Fibroblast of peridontal ligament (primary cell): ENCODE measurements around the gene FAM53B.
"Not testable (repeated sequence)": the region's sequence is repeated elsewhere in the genome, so short reads cannot be mapped to it uniquely, and the experiment has no call there.

Experiments
- DNase-seq: peaks from one replicate; pipeline ENCODE4 v3.0.0-alpha.2; 2010; ENCODE audit errors: extremely low read depth

The FAM53B gene

DNA sequence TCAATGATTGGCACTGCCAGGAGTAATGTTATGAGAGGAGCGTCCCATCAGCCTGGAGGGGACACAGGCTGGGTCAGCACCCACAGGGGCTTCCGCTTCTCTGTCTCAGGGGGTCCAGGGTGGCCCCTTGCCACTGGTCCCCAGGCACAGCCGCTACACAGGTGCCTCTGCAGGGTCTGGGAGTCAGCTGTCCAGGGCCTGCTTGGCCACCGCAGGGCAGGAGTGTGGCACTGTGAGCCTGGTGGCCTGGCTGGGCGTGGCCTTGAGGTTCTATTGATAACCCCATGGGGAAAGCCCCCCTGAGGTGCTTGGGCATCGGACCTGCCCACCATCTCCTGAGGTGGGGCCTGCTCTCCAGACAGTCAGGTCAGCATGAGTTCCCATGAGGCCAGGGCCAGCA lies 146.0 kb downstream of the FAM53B start:
- no peak for DNase-seq

DNA sequence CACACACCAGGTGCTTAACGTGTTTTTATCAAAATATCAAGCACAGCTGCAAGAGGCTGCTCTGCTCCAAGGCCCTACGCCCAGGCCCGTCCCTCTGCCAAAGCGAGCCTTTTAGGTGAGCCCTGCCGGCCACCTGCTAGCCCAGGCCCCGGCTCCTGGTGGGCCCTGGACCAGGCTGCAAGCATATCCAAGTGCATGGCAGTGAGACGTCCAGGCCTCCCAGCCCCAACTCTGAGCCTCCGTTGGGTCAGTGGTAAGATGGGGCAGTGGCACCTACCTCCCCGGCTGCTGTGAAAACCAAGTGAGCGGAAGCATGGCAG lies 146.4 kb downstream of the FAM53B start:
- no peak for DNase-seq

DNA sequence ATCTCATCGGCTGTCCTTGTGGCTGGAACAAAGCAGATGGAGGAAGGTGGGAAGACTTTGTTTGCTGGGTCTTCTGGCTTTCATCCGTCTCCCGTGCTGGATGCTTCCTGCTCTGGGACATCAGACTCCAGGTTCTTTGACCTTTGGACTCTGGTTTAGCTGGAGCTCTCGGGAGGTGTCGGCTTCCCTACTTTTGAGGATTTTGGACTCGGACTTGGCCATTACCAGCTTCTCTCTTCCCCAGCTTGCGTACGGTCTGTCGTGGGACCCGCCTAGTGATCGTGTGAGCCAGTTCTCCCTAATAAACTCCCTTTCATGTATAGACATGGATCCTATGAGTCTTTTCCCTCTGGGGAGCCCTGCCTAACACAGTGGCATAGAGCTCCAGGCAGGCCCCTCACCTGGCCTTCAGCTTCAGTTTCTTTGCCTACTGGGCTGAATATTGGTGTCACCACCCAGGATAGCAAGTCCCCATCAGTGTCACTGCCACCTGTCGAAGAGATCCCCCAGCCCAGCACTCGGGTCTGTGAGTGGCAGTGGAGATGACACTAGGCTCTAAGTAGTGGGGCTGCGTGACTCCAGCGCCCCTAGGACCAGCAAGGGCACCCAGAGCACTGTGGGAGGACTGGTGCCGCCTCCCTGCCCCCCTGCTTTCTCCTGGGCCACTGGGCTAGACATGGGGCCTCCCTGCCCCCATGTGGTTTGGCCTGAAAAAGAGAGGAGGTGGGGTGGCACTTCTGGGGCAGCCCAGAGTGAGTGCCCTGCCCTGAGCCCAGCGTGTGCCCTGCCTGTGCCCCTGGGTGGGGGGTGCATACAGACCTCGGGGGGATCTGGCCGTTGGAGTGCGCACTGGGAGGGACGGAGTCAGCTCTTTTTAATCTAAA lies 147.0 kb downstream of the FAM53B start:
- DNase-seq, result no peak

DNA sequence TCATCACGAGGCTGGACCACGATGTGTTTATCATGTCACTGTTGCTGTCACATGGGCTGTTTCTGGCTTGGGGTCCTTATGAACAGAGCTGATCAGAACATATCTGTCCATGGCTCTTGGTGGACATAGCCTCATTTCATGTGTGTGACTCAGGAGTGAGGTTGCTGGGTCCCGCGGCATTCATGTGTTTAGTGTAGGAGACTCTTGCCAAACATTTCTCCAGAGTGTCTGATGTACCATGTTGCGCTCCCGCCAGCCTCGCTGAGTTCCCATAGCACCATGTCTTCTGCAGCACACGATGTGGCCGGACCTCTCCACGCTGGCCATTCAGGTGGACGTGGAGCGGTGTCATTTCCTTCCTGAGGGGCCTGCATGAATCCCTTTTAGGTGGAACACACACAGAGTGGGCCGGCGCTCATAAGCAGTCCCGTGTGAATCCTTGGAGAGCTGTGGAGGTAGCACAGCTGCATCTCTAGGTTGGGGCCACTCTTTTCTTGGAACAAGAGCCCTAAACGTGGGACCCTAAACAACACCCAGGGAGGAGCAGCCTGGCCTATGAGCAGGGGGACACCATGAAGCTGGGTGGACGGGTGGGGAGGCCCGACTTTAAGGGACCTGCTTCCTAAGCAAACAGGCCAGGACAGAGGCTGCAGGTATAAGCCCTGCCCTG lies 147.9 kb downstream of the FAM53B start:
- DNase-seq, result no peak

DNA sequence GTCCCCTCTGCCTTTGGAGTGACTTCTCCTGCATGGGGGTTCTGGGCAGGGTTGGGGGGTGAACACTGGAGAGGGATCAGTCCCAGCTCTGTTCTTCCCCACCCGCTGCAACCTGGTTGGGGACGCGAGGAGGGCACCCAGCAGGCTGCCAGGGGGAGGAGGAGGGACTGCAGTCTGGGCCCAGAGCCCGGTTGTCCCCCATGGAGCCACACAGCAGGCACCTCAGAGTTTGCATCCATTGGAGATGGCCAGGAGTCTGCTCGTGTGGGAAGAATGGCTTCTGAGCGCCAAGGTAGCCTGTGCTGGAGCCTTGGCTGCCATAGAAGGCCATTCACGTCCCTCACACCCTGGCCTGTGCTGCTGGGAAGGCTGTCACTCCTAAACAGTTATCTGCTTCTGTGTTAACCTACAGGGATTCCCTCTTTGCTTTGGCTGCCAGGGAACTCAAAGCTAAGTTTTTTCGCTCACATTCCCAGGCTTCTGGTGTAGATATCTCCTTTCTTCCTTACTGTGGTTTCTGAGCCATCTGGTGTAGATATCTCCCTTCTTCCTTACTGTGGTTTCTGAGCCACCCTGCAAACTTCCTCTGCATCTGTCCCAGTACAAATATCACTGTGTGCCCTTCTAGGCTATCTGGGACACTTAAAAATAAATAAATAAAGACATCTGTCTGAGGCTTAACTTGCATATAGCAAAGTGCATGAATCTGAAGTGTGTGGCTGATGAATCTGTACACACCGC lies 148.9 kb downstream of the FAM53B start:
- DNase-seq, result no peak

DNA sequence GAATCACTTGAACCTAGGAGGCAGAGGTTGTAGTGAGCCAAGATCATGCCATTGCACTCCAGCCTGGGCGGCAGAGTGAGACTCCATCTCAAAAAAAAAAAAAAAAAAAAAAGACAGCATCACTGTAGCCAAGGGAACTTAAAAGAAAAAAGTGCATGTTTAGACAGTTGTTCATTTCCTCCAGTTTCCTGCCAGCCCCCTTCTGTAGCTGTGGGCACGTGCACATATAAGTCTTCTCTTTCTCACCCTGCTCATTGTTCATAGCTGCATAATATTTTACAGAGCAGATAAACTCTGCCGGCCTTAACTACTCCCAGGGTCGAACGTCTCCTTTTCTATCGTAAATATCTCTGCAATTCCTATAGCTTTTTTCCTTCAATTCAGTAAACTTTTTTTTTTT lies 149.9 kb downstream of the FAM53B start:
- no peak for DNase-seq

DNA sequence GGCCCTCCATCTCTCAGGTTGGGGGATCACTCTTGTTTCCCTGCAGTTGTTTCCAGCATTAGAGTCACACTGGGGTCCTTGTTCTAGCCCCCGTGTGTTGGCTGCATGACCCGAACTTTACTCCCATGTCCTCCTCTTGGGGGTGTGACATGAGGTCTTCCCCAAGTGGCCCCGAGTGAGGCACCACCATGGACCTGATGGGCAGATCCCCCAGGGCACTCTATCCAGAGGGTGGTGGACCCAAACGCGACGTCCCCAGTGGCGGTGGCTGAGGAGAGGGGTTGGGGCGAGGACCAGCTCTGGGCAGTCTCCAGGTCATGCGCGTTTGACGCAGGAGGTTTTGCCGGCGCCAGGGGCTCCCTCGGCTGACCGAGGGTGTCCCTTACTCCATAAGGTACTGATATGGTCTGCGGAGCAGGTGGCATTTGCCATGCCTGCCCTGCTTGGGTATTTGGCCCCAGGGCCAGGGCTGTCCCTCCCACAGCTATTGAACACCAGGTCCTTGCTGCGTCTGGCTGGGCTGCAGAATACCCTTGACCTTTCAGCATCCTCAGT lies 150.7 kb downstream of the FAM53B start:
- DNase-seq, result no peak

DNA sequence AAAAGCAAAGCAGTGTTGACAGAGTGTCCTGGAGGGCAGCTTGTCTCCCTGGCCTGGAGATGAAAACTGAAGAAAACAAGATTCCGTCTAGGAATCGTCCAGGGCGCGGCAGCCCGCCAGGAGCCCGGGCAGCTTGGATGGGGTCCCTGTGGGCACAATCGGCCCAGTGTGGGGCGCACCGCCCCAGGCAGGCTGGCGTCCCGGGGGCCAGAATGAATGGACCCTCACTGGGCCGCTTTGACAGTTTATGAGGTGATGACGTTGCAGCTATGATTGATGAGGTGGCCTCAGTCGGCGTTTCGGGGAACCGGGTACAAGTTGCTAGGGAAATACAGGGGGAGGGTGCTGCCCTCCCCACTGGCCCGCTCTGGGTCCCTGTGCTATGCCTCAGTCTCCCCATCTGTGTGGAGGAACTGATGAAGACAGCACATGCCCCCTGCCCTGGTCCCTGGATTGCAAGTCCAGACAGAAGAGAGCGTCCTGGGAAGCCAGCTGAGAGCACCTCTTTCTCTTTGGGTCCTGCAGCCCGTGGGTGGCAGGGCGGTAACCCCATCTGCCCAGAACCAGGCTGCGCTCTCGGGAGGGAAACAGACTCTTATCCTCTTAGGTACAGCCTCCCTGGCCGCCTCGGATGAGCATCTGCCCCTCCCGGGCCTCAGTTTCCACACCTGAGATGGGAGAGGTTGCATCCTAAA lies 151.3 kb downstream of the FAM53B start:
- DNase-seq, result no peak

DNA sequence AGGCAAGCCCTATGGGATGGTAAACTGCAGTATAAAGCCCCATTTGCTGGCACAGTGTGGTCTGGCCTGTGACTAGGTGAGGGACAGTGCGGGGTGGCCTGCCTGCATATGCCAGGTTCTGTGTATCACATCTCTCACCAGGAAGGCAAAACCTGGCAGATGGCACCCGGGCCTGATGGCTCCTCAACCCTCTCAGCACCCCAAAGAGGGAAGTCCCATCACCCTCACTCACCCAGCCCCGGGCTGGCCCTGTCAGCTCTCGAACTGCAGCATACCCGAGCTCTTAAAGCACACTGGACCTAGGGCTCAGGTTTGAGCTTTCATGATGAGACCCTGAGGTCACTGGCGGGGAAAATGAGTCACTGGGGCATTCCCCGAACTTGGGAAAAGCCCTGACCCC lies 152.1 kb downstream of the FAM53B start:
- no peak for DNase-seq

DNA sequence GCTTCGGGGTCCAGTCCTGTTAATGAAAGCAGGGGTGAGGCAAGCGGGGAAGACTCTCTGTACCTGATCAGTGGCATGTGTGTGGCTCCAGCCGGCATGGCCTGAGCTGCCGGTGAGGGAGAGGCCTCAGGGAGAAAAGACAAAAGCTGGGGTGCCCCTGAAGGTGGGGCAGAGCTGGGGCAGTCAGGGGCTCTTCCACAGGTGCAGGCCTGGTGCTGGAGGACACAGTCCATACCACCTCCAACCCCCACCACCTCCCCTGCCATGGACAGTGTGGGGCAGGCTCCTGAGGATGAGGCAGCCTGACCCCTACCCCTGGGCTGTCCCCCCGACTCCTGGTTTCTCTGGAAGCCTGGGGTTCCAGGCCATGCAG lies 153.1 kb downstream of the FAM53B start:
- DNase-seq, result no peak

DNA sequence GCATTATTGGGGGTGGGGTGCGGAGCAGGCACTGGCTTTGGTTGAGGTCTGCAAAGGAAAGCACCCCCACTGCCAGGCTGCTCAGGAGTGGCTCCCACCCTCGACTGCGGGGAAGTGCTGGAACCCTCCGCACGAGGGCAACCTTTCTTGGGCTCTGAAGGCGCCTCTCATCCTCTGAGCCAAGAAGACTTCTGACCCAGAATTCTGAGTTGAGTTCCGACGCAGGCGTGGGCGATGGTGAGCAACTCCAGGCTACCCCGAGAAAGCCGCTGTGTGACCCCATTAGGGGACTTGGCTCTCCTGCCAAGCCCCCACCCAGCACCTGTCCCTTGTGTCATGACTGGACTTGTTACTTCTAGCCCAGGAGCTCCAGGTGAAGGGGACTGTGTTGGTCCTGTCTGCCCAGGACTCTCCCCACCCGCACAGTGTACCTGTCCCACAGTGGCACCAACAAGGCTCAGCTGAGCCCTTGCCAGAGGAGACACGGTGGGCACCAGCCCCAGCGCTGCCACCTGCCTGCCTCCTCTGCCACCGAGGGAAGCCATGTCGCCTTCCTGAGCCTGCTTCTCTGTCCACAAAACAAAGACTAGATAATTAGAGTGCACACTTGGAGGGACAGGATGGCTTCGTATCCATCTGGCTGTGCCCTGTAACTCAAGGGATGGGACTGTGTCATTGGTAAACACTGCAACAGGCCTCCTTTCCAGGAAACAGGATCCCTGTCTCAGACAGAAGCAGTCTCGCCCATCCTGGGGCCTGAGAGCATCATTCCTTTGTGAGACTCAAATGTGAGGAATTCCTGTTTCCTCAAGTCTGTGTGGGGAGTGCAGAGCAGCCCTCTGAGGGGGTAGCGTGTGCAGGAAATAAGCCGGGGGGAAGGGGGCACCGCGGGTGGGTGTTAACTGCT lies 153.7 kb downstream of the FAM53B start:
- DNase-seq, result no peak

DNA sequence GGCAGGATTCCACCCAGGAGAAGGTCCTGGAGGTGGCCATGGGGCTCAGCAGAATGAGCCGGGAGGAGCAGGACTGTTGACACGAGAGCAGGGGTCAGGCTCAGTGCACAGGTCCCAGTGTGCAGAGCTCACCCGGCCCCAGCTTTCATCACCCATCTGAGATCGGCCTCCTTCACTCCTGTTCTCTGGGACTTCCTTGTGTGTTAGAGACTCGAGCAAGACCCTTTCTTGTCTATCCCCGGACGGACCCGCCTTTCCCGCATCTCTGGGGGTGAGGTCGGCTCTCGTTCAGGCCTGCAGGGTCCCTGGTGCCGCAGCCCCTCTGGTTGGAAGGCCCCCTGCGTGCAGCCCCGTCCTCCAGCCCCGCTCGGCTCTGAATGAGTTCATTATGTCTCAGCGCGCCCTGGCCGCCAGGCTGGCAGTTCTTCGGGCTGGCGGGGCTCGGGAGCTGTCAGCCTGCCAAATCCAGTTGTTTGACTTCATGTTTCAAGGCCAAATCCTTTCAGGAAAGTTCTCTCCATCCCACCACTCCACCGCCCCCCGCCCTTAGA lies 154.6 kb downstream of the FAM53B start:
- peak; percentile 3 for DNase-seq

DNA sequence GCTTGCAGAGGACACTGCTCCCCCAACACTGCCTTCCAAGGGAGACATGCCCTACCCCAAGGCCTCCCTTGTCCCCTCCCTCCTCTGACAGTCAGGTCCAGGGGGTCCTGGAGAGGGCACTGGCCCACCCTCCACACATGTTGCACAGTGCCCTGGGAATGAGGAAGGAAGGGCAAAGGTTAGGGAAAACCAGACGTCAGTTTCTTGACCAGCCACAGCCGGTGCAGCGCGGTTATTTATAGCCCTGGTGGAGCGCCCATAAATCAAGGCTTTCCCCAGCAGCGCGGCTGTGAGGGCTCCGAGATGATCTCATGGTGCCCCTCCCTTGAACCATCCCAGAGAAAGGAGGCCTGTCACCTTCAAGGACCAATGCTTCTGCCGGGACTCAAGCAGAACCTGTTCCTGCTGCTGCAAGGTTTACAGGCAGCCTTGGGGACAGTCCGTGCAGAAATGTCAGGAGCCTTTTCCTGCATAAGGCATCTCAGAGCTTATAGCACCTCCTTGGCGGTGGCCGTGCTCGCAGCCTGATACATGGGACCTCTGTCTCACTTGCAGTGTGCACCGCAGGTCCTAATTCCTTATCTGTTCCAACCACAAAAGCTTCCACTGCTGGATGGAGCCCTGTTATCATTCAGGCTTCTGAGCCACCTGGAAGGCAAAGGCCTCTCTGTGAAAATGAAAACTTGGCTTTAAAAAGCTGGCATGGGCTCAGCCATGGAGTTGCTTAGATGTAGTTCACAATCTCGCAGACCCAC lies 155.3 kb downstream of the FAM53B start:
- DNase-seq, result no peak

DNA sequence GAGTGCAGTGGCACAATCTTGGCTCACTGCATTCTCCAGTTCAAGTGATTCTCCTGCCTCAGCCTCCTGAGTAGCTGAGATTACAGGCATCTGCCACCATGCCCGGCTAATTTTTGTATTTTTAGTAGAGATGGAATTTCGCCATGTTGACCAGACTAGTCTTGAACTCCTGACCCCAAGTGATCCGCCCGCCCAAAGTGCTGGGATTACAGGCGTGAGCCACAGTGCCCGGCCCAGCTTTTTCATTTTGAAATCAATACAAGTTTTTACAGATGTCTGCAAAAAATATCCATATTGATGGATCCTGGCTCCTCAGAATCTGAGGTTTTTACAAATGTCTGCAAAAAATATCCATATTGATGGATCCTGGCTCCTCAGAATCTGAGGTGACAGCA lies 155.8 kb downstream of the FAM53B start:
- not testable (repeated sequence) for DNase-seq

DNA sequence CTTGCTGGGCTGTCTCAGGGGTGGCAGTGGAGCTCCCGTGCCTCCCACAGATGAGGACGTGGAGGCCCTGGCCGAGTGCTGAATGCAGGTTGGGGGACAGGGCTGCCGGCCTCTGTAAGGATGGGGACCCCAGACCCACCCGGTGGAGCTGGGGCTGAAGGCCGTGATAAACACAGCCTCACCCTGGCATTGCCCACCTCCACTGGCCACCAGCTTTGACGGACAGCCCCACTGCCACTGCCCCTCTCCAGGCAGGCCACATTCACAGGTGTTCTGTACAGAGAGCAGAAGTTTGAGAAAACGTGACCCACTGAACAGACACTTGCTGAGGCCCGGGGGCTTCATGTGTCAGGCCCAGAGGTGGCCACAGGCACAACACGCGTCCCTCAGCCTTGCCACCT lies 156.4 kb downstream of the FAM53B start:
- DNase-seq, result no peak

DNA sequence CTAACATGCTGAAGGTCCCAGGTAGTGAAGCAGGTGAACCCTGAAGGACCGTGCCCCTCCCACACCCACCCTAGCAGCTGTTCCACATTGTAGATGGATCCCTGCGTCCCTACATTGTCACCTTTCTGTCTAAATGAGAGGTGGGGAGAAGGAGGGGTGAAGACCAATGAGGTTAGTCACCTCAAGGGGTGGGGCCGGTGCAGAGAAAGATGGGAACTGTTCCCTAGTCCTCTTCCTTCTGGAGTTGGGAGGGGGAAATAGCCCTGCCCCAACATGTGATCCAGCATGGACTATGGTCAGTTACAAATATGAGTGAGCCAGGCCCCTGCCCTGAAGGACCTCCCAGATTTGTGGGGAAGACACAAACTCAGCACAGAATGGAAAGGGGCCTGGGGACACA lies 158.0 kb downstream of the FAM53B start:
- no peak for DNase-seq

DNA sequence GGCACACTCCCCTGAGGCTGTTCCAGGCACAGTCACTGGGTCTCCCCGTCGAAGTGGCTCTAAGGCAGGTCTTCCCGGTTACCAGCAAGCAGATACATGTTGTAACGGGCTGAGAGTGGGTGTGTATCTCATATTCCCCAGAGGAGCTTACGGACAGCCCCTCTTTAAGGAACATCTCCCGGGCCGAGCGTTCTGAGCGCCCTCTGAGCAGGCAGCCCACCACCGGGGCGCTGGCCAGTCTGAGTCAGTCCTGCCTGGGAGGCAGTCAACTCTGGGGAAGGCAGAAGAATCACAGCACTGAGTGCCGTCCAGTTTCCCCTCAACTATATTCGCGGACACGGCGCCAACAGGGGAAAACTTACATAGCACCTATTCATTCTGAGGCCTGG lies 165.2 kb downstream of the FAM53B start:
- no peak for DNase-seq

DNA sequence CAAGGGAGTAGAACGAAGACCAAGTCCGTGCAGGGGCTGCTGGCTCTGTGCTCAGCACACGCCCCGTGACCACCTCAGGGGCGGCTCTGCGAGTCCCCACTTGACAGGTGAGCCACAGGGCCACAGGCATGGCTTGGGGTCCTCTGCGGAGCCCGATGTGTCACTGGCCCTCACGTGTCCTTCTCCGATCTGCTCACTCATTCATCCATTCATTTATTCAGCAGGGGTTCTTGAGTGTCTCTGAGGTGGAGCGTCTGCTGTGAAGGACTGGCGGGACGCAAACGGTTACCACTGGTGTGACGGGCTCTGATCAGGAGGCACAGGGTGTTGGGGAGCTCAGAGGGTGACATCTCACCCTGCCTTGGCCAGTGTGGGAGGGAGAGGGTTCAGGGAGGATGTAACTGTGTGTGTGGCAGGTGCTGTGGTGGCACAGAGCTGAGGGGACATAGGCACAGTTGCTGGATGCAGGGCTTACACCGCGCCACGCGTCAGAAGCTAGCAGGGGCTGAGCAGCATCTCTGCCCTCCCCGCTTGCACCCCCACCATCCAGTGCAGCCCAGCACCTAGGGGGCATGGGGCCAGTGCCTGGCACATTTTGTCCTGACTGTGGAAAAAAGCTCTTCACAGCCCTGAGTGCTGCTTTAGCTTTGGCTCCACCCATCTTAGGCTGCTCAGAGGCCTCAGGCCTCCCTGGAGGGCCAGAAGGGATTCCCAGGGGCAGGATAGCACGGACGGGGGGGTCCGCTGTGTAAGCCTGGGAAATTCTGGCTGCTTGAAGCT lies 165.8 kb downstream of the FAM53B start:
- no peak for DNase-seq

DNA sequence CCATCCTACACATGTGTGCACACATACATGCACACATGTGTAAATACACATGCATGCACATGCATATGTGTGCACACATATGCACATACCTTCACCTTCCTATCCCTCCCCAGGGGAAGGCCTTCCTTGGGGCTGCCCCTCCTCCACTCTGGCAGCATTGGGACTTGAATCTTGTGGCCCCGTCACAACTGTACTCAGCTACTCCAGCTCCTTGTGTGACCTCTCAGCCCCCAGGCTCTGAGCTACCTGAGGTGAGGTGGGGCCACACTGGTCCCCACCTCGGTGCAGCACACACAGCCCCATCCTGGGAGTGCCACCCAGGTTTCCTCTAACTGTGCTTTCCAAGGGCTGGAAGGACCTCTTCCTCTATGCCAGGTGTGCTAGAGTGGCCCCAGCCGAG lies 166.5 kb downstream of the FAM53B start:
- DNase-seq, result no peak
